Fibroblast of skin of back (primary cell): ENCODE data around the gene PNPLA2.

ENCODE experiments used
- DNase-seq: peaks from one replicate; pipeline ENCODE4 v3.0.0-alpha.2; 2013

The PNPLA2 gene

GRCh38 chr11:844693-845644 is 26.3 kb downstream of the PNPLA2 start:
- peak; percentile 90 for DNase-seq

DNA sequence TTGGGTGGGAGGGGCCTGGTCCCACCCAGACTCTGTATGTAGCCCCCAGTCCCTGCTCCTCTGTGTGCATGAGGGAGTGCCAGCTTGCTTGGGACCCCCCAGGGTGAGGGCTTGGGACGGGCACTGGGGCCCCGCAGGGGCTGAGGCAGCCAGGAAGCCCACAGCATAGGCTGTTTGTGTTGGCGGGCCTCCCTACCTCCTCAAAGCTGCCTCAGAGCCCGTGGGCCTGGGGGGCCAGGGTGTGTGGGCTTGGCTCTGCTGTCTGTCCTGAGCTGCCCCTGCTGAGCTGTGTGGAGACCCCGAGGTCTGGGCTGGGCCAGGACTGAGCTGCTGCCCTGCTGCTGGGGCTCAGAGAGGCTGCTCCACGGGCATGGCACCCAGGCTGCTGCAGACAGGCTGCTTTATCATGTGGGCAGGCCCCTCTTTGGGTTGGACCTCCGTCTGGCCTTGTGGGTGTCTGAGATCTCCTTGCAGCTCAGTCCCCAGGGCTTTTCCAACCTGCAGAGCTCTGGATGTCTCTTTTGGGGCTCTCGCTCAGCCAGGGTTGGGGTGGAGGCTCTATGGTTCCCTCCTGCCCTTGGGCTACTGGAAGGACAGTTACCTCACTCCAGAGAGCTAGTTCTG is 27.3 kb downstream of the PNPLA2 start:
- DNase-seq: peak; percentile 77

GRCh38 chr11:846496-847098 is 27.9 kb downstream of the PNPLA2 start:
- peak; percentile 51 for DNase-seq

- DNase-seq: no peak
Observed at GRCh38 chr11:847876-848275, 29.2 kb downstream of the PNPLA2 start.

DNA sequence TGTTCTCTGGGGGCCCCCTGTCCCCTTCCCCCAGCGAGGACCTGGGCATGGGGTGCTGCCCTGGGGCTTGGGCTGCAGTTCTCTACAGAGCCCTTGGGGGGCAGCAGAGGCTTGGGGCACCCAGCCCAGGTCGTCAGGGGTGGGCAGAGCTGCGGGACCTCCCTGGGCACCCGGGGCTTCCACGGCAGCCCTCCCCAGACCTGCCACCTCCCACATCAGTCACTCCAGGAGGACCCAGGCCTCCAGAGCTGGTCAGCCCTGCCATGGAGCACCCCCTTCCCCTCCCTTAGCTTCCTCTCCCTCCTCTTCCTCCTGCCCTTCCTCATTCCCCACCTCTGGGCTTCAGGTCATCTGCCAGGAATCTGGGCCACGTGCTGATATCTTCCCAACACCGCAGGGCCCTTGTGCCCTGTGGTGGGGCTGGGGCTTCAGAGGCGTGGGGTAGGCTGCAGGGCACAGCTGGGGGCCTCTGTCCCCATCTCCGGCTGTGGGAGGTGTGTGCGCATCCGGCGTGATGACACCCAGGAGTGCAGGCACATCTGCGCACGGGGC is 29.7 kb downstream of the PNPLA2 start:
- DNase-seq: peak; percentile 38

GRCh38 chr11:849104-849824 is 30.6 kb downstream of the PNPLA2 start:
- no peak for DNase-seq

DNA sequence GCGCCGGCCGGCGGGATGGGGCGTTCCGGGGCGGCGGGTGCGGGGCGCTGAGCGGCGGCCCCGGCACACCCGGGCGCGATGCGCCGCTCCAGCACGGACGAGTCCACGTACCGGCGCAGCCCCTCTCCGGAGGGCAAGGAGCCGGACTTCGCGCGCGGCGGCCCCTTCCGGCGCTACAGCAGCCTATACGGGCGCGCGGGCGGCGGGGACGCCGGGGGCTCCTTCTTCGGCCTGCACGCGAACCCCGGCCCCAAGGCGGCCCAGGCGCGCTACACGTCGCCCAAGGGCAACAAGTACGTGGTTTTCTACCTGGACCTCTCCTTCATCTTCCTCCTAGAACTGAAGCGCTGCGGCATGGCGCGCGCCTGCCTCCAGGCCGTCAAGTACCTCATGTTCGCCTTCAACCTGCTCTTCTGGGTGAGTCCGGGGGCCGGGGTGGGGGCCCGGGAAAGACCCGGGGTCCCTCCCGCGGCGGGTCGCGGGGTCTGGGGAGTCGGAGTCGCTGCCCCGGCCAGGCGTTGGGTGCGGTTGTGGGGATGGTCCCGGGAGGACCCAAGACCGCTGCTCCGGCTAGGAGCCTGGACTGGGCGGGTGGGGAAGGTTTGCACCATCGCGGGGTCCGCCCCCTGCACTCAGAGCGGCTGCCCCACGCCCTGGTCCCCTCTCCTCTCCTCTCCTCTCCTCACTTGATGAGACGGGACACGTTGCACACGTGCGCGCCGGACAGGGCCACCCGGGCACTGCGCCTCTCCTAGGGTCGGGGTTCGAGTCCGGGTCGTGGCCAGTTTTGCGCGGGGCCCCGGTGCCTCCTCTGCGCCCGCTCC is 31.4 kb downstream of the PNPLA2 start:
- DNase-seq: no peak

DNA sequence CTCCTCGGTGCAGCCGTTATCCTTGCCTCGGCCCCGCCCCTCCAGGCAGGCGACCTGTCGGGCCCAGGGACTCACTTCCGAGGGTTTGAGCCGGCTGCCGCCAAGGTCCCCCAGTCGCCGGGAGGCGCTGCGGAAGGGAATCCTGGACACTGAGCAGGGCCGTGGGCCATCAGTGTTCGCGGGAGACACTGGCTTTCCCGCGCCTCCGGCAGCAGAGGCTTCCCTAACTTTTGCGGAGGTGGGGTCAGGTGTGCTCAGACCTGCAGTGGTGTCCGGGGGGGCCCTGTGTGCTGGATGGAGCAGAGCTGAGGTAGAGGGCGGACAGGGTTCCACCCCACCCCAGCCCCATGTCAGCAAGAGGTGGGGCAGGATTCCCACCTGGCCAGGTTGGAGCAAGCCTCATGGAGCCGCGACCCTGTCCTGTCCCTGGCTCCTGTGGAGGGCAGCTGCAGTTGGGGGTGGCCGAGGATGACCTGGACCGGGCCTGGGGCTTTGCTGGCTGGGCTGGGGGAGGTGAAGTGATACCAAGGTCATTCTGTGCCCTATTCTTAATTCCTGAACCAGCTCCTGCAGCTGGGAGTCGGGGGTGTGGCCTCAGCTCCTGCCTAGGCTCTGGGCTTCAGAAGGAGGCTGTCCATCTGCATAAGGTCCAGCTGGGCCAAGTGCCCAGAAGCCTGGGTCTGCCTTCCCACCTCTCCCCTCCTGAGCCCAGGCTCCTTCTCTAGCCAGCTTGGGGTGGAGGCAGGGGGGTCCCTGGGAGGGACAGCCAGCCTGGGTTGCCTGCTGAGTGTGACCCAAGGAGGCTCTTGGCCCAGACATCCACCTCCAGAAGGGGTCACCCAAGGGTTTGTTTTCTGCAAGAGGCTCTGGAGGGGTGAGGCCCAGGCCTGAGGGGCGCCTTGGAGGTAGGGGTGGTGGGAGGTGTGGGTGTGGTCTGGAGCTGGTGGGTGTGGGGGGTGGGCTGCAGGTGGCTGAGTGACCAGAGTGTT is 32.4 kb downstream of the PNPLA2 start:
- DNase-seq: no peak

DNA sequence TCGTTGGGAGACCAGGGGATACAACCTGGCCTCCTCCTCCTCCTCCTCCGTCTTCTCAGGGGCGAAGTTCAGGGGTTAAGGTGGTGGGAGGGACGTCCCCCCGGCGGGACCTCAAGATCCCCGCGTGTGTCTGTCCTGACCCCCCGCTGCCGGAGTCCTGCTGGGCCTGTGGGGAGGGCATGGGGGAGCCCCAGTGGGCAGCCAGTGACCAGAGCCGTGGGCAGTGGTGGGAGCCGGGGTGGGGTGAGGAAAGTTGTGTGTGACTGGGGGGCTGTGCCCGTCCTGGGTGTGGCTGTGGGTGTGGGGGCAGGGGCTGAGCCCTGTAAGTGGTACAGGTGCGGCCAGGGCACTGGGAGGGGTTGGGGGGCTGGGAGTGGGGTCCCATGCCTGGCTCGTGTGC is 34.0 kb downstream of the PNPLA2 start:
- no peak for DNase-seq

- DNase-seq: no peak
Observed at GRCh38 chr11:853682-854448, 35.2 kb downstream of the PNPLA2 start.

DNA sequence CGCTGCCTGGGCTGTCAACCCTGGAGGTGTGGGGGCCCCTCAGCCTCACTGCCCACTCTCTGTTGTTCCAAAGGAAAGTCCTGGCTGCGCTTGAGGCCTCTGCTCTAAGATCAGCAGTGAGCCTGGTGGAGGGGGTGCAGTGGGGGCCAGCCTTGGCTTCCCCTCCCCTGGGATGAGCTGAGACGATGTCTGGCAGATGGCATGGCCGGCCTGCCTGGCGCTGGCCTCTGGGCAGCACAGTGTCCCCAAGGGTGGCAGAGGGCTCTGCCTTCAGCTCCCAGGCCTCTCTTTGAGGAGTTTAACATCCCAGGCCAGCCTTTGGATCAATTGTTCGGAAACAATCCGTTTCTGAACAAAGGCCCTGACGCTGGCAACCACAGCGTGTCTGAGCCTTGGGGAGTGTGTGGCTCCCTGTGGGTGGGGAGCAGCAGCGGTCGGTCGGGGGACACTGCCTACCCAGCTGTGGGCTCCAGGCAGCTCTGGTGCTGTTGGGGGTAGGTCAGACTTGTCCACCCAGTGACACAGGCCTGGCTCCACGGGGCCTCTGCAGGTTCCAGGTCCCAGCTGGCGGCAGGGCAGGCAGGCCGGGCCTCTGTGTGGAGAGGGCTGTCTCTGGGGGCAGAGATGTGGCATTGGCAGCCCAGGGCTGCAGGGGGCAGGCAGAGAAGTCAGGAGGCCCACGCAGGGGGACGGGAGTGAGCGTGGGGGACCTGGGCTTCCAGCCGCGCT is 36.1 kb downstream of the PNPLA2 start:
- no peak for DNase-seq

GRCh38 chr11:855330-855674 is 36.6 kb downstream of the PNPLA2 start:
- DNase-seq: no peak

GRCh38 chr11:855796-856195 is 37.1 kb downstream of the PNPLA2 start:
- no peak for DNase-seq

- no peak for DNase-seq
Observed at GRCh38 chr11:856397-856796, 37.7 kb downstream of the PNPLA2 start.

DNA sequence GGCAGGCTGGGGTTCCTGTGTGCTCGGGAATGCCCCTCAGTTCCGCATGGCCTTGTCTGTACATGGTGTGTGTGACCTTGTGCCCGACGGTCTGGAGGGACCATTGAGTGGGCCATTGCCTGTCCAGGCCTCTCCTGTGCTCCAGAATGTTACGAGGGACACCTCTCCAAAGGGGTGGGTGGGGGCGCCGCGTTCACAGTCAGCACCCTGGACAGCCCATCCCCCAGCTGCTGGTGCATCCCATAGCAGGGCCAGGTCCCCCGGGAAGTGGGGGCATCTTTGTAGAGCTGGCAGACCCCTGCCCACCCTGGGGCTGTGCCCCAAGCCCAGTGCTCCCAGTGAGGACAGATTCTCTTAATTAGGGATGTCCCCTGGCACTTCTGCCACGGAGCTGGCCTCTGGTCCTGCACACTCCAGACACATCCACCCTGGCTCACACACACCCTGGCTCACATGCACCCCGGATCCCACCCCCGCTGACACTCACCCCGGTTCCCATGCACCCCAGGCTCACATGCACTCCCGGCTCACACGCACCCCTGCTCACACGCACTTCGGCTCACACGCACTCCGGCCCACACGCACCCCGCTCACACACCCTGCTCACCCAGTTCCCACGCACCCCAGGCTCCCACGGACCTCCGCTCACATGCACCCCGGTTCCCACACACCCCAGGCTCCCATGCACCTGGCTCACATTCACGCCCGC is 39.5 kb downstream of the PNPLA2 start:
- DNase-seq: no peak

- no peak for DNase-seq
Observed at GRCh38 chr11:858762-859339, 40.1 kb downstream of the PNPLA2 start.

- peak; percentile 69 for DNase-seq
Observed at GRCh38 chr11:859394-860131, 40.8 kb downstream of the PNPLA2 start.
